DOHH2 (cell line): Measurements from ENCODE around the gene WDFY4.

ENCODE experiments used
- H3F3A ChIP-seq: fragments of 200-600 bp; sonication (generic), shearing (Covaris generic); 2 replicates; pipeline ENCODE4 v1.6.0; 2016; ENCODE audit warnings: antibody characterized with exemption, mild to moderate bottlenecking; ENCODE audit not compliant: control insufficient read depth, insufficient read depth
- H3K27ac ChIP-seq: fragments of 200-600 bp; sonication (generic); 2 replicates; pipeline ENCODE4 v1.5.1; 2014; ENCODE audit warnings: low read depth, mild to moderate bottlenecking, low read length, moderate library complexity
- H3K27me3 ChIP-seq: fragments of 200-600 bp; sonication (generic); 2 replicates; pipeline ENCODE4 v1.6.1; 2014; ENCODE audit warnings: mild to moderate bottlenecking, low read length, mixed read lengths; ENCODE audit not compliant: control insufficient read depth
- H3K36me3 ChIP-seq: fragments of 200-600 bp; sonication (generic); 2 replicates; pipeline ENCODE4 v1.6.1; 2014; ENCODE audit warnings: mild to moderate bottlenecking, low read length, moderate library complexity, mixed read lengths; ENCODE audit not compliant: control insufficient read depth
- H3K4me1 ChIP-seq: fragments of 200-600 bp; sonication (generic); 2 replicates; pipeline ENCODE4 v1.6.1; 2014; ENCODE audit warnings: mild to moderate bottlenecking, low read length, mixed read lengths; ENCODE audit not compliant: control insufficient read depth
- H3K4me2 ChIP-seq: fragments of 200-600 bp; sonication (generic); 2 replicates; pipeline ENCODE4 v1.6.0; 2014; ENCODE audit warnings: mild to moderate bottlenecking, low read length, moderate library complexity
- H3K4me3 ChIP-seq: fragments of 200-600 bp; sonication (generic); 2 replicates; pipeline ENCODE4 v1.5.1; 2014; ENCODE audit warnings: mild to moderate bottlenecking, low read length, mixed read lengths
- H3K79me2 ChIP-seq: fragments of 200-600 bp; sonication (generic); 2 replicates; pipeline ENCODE4 v1.6.1; 2014; ENCODE audit warnings: mild to moderate bottlenecking, low read length, mixed read lengths; ENCODE audit not compliant: control insufficient read depth
- H3K9me2 ChIP-seq: fragments of 200-600 bp; sonication (generic); replicated peaks from 2 replicates; pipeline ENCODE4 v1.6.1; 2014; ENCODE audit warnings: mild to moderate bottlenecking, low read length, mixed read lengths; ENCODE audit not compliant: control insufficient read depth
- H3K9me3 ChIP-seq: fragments of 200-600 bp; sonication (generic); 2 replicates; pipeline ENCODE4 v1.6.1; 2014; ENCODE audit warnings: antibody characterized with exemption, low read length, mixed read lengths; ENCODE audit not compliant: control insufficient read depth, insufficient read depth
- H4K20me1 ChIP-seq: fragments of 200-600 bp; sonication (generic); 2 replicates; pipeline ENCODE4 v1.6.0; 2014; ENCODE audit warnings: low read depth, mild to moderate bottlenecking, antibody characterized with exemption, low read length, moderate library complexity; ENCODE audit not compliant: control insufficient read depth, insufficient read depth
- EZH2phosphoT487 ChIP-seq: fragments of 200-600 bp; sonication (generic); IDR thresholded peaks from 2 replicates; pipeline ENCODE4 v1.6.1; 2017; ENCODE audit warnings: borderline replicate concordance, mild to moderate bottlenecking, antibody characterized with exemption, low read length, moderate library complexity, mixed read lengths
- TF ChIP-seq, protein P1 (sequence below): fragments of 200-600 bp; sonication (generic); IDR thresholded peaks from one replicate; pipeline ENCODE4 v1.5.1; 2014; ENCODE audit warnings: antibody characterized with exemption, mild to moderate bottlenecking, low read depth, low read length; ENCODE audit not compliant: poor library complexity, severe bottlenecking

WDFY4 gene

DNA sequence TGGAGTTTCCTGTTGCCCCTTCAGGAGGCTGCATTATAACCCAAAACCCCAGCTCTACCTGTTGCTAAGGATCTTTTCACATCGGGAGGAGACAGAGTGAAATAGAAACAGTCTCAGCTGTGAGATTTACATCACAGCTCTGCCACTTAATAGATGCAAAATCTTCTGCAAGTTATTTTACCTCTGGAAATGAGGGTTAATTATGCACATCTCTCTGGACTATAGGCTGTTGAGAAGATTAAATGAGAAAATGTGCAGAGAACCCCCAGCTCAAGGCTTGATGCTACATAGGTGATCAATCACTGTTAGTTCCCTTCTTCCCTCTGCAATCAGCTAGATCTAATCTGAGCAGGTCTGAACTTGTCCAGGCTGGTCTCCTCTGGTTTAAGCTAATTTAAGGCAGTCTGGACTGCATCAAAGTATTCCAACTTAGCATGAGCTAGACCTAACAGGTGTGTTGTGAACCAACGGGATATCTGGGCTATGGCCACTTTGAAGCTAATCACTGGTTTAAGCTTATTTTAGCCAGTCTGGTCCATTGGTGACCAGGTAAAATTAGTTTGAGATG lies 263.9 kb downstream of the WDFY4 start:
- H3K27me3 ChIP-seq = no peaks in the 10 kb centered on the region
- TF ChIP-seq, protein P1, sequence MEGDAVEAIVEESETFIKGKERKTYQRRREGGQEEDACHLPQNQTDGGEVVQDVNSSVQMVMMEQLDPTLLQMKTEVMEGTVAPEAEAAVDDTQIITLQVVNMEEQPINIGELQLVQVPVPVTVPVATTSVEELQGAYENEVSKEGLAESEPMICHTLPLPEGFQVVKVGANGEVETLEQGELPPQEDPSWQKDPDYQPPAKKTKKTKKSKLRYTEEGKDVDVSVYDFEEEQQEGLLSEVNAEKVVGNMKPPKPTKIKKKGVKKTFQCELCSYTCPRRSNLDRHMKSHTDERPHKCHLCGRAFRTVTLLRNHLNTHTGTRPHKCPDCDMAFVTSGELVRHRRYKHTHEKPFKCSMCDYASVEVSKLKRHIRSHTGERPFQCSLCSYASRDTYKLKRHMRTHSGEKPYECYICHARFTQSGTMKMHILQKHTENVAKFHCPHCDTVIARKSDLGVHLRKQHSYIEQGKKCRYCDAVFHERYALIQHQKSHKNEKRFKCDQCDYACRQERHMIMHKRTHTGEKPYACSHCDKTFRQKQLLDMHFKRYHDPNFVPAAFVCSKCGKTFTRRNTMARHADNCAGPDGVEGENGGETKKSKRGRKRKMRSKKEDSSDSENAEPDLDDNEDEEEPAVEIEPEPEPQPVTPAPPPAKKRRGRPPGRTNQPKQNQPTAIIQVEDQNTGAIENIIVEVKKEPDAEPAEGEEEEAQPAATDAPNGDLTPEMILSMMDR = no peak
- no peak for TF ChIP-seq EZH2phosphoT487
- H3K9me3 ChIP-seq = no peaks in the 10 kb centered on the region
- H3K36me3 ChIP-seq = peaks cover 36% of the 10 kb centered on the region
- H3K9me2 ChIP-seq = no peaks in the 10 kb centered on the region
- no peak overlapping the region for H3K4me2 ChIP-seq
- H3K27ac ChIP-seq = no peak overlapping the region
- no peaks in the 10 kb centered on the region for H4K20me1 ChIP-seq
- H3K79me2 ChIP-seq = no peaks in the 10 kb centered on the region
- no peaks in the 10 kb centered on the region for H3F3A ChIP-seq
- H3K4me1 ChIP-seq = no peaks in the 10 kb centered on the region
- no peak overlapping the region for H3K4me3 ChIP-seq

DNA sequence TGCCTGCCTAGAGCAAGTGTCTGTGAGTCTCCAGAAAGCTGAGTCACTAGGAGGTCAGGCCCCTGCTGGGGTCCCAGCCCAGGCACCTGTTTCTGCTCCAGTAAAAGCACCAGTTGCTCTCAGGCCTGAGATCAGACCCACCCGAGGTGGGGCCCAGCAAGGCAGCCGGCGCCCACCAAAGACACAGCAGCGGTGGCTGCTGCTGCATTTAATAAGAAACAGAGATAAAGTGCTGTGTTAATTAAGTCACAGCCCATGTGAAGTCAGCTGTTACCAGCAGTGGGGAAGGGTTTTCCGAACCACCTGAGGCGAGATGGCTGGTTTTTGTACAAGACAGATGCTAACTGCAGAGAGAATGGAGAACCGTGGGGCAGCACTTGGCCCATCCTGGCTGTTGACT lies 267.0 kb downstream of the WDFY4 start:
- Histone ChIP-seq H3K36me3 (peaks cover 36% of the 10 kb centered on the region), H3K9me2 (no peaks in the 10 kb centered on the region), H3K27ac (no peak overlapping the region), H3F3A (no peaks in the 10 kb centered on the region), H3K79me2 (no peaks in the 10 kb centered on the region), H4K20me1 (no peaks in the 10 kb centered on the region), H3K4me2 (no peak overlapping the region), H3K27me3 (no peaks in the 10 kb centered on the region), H3K9me3 (no peaks in the 10 kb centered on the region), H3K4me1 (no peaks in the 10 kb centered on the region), H3K4me3 (no peak overlapping the region)
- TF ChIP-seq, protein P1 = no peak
- no peak for TF ChIP-seq EZH2phosphoT487

DNA sequence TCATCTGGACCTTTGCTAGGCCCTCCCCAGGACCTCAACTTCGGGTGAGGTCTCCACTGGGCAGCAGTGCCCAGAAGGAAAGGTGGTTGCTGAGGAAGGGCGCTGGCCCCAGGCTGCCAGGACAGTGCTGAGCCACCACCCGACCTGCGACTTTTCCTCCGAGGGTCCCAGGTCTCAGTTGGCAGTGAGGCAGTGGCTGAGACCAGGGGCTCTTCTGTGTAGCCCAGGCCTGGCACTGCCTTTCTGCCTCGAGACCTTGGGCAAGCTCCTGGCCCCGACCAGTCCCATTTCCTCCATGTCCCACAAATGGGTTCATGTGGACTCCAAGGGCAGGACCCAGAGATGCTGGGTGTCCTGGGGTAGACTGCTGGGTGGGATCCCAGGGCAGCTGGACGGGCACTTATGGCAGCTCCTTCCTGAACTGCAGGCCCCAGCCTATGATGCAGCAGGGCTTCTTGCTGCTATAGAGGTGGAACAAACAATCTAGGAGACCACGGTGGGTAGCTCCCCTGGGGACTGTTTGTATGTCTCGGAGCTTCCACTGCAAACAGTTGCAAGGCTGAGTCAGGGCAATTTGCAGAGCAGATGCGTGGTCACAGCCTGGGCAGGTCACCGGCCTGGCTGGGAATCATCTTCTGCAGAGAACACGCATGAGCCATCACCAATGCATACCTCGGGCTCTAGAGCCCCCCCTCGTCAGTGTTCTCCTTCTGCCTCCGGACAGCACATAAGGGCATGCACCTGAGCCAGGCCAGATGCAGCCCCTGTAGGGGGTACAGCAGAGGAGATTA lies 272.9 kb downstream of the WDFY4 start:
- H3K36me3 ChIP-seq = peaks cover 27% of the 10 kb centered on the region
- H3K9me2 ChIP-seq = no peaks in the 10 kb centered on the region
- no peaks in the 10 kb centered on the region for H3K9me3 ChIP-seq
- H3K4me3 ChIP-seq = no peak overlapping the region
- no peaks in the 10 kb centered on the region for H3K27me3 ChIP-seq
- H3F3A ChIP-seq = no peaks in the 10 kb centered on the region
- no peaks in the 10 kb centered on the region for H3K79me2 ChIP-seq
- no peaks in the 10 kb centered on the region for H4K20me1 ChIP-seq
- no peak overlapping the region for H3K4me2 ChIP-seq
- TF ChIP-seq EZH2phosphoT487 = no peak
- TF ChIP-seq, protein P1 = no peak
- H3K4me1 ChIP-seq = no peaks in the 10 kb centered on the region
- H3K27ac ChIP-seq = no peak overlapping the region
